ENCODE data around the gene HTRA3.

HTRA3 gene

DNA sequence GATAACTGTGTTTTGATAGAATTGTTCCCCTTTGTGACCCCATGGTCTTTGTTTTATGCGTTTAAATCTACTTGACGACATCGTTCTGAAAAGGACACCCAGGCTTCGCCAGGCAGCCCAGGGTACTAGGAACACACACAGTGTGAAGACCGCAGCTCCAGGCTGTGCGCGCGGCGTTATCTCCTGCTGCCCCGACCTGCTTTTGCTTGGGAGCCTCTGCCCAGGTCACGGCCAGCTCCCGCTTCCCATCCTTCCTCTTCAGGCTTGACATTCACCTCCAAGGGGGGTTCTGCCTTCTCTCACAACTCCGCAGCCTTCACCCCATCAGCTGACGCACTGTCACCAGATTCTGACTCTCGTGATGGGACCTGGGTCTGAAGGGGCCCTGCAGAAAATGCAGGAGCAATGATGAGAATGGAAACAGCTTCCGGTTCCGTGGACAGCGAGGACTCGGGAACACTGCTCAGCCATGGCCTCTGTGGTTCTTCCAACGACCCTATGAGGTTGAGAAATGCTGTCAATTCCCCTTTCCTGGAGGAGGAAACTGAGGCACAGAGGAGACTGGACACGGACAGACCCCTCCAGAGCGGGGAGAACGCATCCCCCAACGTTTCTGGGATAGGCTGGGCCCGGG lies 536 bp upstream of the HTRA3 start:
- H3K4me3 ChIP-seq (ENCODE audit: low read depth, low read length), result no peak overlapping the region
- TF ChIP-seq CTCF (IDR thresholded peaks at IDR 0.05; ENCODE audit: borderline replicate concordance, insufficient read depth, low read depth, low read length), result no peak

DNA sequence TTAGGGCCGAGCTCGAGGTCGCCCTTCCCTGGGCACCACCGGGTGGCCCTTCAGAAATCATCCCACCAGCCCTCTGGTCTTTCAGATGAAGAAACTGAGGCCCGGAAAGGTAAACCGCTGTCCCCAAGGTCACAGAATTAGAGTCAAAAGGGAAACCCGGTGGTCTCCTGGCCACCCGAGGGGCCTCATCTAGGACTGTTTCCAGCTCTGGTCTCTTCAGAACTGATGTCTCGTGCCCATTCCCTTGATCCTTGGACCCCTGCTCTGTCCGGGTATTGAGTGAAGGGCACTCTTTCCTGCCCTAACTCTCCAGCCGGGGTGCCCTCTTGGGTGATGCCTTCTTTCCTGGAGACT lies 841 bp downstream of the HTRA3 start:
- TF ChIP-seq CTCF (IDR thresholded peaks at IDR 0.05; ENCODE audit: borderline replicate concordance, insufficient read depth, low read depth, low read length), result no peak
- no peak overlapping the region for H3K4me3 ChIP-seq (ENCODE audit: low read depth, low read length)

DNA sequence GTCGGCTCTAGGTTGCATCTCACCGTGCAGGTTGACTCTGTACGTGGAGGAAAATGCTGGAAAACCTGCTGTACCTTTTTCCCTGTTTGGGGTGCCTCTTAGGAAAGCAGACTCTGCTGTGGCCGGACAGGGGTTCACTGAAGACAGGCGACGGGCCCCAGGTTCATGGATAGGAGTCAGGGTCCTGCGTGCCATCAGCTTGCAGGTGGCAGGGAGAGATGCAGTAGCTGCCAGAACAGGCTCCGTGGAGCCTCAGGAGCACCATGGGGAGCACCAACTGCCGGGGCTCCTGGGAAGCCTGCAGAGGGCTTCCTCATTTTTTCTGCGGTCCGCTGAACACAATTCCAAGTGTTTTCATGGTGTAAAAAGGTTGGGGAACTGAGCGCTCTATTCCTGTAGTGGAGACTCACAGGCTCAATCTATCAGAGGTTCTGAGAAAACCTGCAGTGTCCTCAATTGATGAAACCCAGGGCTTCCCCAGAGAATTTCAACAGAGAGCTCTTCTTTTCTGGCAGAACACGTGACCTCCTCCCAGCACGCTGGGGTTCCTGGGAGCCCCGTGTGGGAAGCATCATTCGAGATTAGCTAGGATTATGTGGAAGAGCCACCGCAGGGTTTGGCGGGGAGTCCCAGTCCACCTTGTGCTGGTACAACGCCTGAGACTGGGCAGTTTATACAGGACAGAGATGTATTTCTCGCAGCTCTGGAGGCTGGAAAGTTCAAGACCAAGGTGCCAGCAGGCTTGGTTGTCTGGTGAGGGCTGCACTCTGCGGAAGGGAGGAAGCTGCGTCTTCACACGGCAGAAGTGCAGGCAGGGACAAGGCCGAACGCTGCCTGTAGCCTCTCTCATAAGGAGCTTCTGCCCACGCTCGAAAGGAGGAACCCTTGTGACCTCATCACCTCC lies 1.6 kb downstream of the HTRA3 start:
- TF ChIP-seq CTCF (IDR thresholded peaks at IDR 0.05; ENCODE audit: borderline replicate concordance, insufficient read depth, low read depth, low read length), result no peak
- H3K4me3 ChIP-seq (ENCODE audit: low read depth, low read length), result no peak overlapping the region

DNA sequence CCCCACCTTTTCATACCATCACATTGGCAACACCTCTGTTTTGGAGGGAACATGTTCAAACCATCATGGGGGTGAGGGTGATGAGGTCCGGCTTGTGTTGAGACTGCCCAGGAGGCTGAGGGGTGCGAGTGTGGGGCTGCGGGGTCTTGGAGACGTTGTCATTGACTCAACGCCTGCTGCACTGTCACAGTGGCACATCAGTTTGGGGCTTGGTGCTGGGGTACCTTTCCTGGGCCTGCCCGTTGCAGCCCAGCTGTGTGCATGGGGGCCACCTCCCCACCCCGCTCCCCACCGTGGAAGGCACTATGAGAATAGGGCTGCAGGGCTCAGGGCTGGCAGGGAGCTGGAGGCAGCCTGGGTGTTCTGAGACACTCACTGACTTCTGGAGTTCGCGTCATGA lies 2.3 kb downstream of the HTRA3 start:
- TF ChIP-seq CTCF (IDR thresholded peaks at IDR 0.05; ENCODE audit: borderline replicate concordance, insufficient read depth, low read depth, low read length), result no peak
- no peak overlapping the region for H3K4me3 ChIP-seq (ENCODE audit: low read depth, low read length)

DNA sequence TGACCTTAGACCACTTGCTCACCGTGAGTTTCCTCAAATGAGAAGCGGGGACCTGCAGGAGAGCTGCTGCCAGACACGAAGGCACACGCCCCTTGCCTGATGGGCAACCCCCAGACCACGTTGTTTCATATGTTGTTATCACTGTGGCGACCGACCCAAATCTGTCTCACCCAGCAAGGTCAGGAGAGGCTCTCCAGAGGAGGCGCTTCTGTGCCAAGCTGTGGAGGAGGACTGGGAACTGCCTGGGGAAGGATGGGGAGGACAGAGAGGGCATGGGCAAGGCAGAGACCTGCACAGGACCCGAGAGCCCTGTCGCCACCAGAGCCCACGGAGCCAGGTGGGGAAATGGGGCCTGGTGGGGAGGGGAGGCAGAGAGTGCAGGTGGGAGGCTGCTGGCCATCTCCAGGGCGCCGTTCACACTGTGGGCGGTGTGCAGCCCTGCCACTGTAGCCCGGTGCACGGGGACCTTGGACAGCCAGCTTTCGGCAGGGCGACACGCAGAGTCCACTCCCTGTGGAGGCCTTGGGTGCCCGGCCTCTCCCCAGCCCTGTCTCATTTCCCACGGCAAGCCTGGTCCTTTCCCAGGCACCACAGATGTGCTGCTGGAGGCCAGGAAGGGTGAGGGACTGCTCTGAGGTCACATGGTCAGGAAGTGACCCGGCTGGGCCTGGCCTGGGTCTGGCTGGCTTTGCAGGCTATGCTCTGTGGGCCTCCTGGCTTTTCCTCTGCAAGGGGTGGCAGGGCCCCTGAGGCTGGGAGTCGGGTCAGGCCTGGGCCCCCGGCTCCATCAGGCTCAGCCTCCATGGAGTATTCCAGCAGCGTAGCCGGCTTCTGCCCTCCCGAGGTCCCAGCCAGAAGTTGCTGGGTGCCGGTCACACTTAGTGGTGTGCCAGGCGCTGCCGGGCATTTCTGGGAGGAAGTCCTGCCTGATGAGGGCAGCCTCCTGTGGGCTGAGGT lies 3.2 kb downstream of the HTRA3 start:
- H3K4me3 ChIP-seq (ENCODE audit: low read depth, low read length), result no peak overlapping the region
- no peak for TF ChIP-seq CTCF (IDR thresholded peaks at IDR 0.05; ENCODE audit: borderline replicate concordance, insufficient read depth, low read depth, low read length)

- TF ChIP-seq CTCF (IDR thresholded peaks at IDR 0.05; ENCODE audit: borderline replicate concordance, insufficient read depth, low read depth, low read length), result no peak
- no peak overlapping the region for H3K4me3 ChIP-seq (ENCODE audit: low read depth, low read length)
Observed at GRCh38 chr4:8273450-8273849, 3.9 kb downstream of the HTRA3 start.
